GM21367 (cell line): ENCODE measurements around the gene CRYBB1.

Experiments
- ATAC-seq: cut with Tn5 transposase; IDR thresholded peaks from one replicate; pipeline ENCODE4 v1.9.1; 2021; ENCODE audit not compliant: unreplicated experiment

The CRYBB1 gene

DNA sequence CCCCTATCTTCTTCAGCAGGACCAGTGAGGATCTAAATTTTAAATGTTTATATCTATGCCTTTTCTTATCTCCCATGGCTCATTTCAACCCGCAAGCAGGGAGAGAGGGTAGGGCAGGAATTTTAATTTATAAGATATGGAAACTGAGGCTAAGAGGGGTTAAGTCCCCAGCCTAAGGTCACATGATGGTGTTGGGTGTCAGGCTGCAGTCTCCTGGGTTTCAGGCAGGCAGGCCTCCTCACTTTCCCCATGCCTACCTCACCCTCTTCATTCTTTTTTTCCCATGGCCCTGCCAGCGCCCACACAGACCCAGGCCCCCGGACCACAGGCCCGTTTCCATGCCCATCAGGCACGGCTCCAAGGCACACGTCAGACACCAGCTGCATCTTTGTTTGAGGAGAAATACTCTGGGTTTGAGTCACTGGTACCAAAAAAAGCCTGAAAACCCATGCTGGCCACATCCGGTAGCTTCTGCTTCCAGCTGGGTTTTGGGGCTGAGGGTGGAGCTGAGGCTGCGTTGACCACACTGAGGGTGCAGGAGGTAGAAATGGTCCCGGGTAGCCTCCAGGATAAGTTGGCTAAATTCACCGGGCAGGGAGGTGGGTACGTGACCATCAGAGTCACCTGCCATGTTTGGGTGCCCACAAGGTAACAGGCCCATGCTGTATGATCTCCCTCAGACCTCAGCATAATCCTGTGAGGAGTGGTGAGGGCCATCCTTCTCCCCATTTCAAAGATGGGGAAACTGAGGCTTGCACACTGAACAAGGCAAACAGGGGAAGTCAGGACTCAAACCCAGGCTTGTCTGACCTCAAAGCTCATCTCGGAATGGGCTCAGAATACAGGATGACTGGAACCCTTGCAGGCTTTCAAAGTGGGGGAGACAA lies 7.5 kb downstream of the CRYBB1 start:
- peak; percentile 85 for ATAC-seq

DNA sequence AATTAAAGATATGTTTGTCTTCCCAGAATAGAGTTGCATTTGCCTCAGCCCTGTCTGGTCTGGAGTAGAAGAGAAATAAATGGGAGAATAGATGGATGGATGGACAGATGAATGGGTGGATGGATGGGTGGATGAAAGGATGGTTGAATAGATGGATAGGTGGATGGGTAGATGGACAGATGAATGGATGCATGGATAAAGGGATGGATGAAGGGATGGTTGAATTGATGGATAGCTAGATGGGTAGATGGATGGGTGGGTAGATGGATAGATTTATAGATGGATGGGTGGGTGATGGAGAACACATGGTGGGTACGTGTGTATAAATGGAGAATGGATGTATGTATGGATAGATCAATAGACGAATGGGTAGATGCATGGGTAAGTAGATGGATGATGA lies 8.5 kb downstream of the CRYBB1 start:
- ATAC-seq: no peak

DNA sequence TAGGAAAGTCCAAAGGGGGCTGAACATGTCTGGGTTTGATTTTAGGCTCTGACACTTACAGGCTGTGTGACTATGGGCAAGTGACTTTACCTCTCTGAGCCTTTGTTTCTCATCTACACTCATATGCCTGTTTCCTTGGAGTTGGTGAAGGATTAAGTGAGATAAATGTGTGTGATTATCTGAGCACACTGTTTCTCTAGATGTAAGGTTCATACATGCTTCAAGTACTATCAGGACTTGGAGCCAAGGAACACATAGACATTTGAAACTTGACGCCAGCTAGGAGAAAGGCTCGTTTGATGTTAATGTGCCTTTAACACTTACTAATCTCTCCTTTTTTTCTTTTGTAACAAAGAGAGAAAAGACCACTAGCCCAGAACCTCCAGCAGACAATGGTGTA lies 9.7 kb downstream of the CRYBB1 start:
- no peak for ATAC-seq

- no peak for ATAC-seq
Measured at GRCh38 chr22:26606611-26607010, 11.2 kb downstream of the CRYBB1 start.

- no peak for ATAC-seq
Measured at GRCh38 chr22:26604368-26604767, 13.5 kb downstream of the CRYBB1 start.

GRCh38 chr22:26602127-26602526 lies 15.7 kb downstream of the CRYBB1 start:
- ATAC-seq: no peak

DNA sequence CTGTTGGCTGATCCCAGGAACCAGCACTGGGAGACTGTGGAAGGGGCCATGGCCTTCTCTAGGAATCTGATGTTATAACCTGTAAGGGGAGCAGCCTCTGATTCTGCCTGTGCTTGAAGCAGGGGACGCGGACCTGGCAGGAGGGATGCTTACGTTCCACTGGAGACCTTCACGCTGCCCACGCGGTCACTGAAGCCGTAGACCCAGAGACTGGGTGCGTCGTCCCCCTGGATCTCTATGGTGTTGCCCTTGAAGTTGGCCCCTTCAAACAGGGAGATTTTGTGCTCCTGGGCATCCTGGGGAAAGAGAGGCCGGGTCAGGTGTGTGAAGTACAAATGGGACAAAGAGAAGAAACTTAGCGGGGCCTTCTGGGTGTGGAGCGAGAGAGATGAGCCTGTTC lies 16.1 kb downstream of the CRYBB1 start:
- ATAC-seq: no peak

- ATAC-seq: no peak
Measured at GRCh38 chr22:26599505-26599904, 18.3 kb downstream of the CRYBB1 start.

- no peak for ATAC-seq
Measured at GRCh38 chr22:26597480-26597879, 20.3 kb downstream of the CRYBB1 start.

DNA sequence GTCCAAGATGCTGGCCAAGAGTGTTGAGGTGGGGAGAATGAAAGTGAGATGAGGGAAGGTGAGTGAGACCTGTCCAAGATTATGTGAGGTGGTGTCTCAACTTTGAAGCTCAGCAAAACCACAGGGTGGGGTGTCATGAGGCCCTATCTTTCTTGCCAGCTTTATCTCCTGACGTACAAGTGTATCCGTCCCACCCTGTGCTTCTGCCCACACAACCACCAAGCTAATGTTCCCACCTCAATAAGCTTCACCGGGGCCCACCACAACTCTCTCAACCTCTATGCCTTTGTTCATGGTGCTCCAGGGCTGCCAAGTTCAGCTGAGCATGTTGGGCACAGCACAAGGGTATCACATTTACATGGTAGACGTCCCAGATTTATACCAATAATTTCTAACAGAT lies 20.8 kb downstream of the CRYBB1 start:
- no peak for ATAC-seq

DNA sequence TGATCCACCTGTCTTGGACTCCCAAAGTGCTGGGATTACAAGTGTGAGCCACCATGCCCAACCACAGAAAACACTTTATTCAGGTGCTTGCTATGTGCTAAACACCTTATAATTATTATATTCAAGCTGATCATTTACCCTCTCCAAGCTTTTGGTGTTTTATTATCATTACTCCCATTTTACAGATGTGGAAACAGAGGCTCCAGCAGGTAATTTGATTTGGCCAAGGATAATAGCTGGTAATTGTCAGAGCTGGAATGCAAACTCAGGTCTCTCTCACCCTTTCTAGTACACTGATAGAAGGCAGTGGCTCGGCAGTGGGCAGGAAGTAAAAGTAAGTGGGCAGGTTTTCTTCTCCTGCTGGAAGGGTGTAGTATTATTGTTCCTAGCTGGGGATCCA lies 24.1 kb downstream of the CRYBB1 start:
- ATAC-seq: no peak

GRCh38 chr22:26592421-26592891 lies 25.4 kb downstream of the CRYBB1 start:
- peak; percentile 45 for ATAC-seq

DNA sequence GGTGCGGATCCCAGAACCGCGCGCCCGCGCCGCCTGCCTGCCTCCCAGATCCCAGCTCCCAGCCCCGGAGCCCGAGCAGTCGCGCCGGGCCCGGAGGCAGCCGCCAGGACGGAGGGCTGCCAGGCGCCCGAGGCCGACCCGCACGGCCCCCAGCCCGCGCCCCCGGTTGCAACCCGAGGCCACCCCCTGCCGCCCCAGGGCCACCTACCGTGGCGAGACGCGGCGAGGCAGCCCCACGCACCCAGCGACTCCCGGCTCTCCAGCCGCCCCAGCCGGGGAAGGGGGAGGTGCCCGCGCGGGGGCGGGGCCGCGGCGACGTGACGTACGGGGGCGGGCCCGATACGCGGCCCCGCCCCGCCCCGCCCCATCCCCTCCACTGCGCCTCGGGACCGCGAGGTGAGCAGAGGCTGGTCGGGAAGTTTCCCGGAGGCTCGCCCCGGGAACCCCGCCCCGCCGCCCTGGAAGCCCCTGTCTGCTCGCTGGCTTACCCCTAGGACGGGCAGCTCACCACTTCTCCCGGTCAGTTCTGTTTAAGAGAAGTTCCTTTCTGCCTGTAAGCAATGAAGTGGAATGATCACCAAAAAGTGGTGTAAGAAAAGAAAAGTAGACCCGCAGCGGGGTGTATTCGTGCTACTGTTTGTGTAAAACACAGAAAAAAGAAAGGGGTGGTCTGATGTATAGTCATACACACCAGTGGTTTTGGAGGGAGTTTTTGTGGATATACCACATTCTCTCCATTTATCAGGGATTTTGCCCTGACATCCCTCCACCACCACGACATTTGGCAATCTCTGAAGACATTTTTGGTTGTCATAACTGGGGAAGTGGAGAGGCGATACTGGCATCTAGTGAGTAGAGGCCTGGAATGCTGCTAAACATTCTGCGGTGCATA lies 27.7 kb downstream of the CRYBB1 start, which contains the start of gene TPST2:
Gene TPST2, minus strand, starts transcription at position 288 of the 892 bp plus-strand sequence. CDS start 48,502 bp downstream, outside the sequence.
- ATAC-seq: peak; percentile 57

DNA sequence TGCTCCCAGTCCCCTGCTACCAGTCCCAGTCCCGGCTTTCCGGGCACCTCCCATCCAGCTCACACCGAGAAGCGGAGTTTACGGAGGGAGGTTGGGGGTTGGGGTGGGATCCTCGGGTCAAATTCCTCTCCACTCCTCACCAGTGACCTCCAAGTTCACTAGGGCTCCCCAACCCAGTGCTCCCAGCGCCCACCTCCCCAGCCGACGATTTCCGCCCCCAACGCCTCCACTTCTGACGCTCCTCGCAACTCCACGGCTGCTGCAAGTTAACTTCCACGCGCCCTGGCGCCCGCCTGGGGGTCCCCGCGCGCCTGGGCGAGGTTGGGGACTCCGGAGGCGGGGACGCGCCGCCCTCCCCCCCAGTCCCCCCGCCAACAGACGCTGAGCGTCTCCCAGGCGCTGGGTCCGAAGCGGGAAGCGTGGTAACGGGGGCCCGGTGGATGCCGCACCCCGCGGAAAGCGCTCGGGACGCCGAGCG lies 28.4 kb downstream of the CRYBB1 start:
- ATAC-seq: no peak

GRCh38 chr22:26588729-26589366 lies 29.0 kb downstream of the CRYBB1 start:
- no peak for ATAC-seq

GRCh38 chr22:26587991-26588613 lies 29.7 kb downstream of the CRYBB1 start:
- ATAC-seq: no peak

GRCh38 chr22:26586556-26587325 lies 31.1 kb downstream of the CRYBB1 start:
- no peak for ATAC-seq

DNA sequence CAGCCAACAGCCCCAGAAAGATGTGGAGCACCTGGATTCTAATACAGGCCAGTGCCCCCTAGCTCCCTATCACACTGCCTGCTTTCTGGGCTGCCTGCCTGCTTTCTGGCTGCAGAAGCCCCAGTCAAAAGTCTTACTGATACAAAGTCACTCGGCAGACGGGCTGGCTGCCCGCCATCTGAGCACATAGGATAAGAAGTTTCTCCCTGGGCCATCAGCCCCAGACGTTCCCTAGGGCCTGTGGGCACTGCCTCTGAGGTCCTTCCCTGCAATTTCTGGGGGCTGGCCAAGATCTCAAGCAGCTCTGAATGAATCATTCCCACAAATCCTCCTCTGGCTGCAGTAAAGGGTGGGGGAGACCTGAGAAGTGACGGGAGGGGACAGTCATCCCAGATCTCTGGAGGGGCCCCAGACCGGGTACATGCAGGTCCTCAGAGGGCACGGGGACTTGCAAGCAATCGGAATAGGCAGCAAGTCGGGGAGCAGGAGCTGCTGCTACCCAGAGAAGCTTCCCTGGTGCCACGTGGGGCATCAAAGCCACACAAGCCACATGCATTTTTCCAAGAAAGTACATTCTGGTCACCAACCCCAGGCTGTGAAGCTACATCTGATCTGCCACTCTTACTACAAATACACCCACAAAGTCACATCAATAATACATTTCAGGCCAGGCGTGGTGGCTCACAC lies 32.6 kb downstream of the CRYBB1 start:
- no peak for ATAC-seq

DNA sequence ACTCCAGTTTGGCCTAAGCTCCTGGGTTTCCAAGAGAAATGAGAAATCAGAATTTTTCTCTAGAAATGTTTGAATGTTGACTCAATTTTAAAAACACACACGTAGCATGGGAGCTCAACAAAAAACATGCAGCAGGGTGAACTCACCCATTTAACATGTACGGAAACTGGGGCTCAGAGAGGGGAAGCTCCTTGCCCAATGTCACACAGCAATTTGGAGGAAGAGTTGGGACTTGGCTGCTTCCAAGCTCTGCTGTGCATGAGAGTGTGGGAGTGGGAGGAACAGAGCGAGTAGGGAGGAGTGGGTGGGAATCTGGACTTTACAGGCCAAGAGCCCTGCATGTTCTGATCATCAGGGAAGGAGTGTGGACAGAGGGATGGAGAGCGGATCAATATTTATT lies 33.8 kb downstream of the CRYBB1 start:
- ATAC-seq: no peak
